Activated T-helper 1 cell treated with anti-CD3 and anti-CD28 coated beads, Interleukin-2, amount 50 U/mL, for 16 hours (primary cell): ENCODE data around the gene LGR6.
"Not testable (repeated sequence)": the region's sequence is repeated elsewhere in the genome, so short reads cannot be mapped to it uniquely, and the experiment has no call there.

Experiments used
- DNase-seq, 2 donors: peaks; one replicate each; pipeline ENCODE4 v3.0.0-alpha.2; 2020; ENCODE audit warnings: low read depth in 1 of 2, low spot score in 1 of 2

LGR6 gene

DNA sequence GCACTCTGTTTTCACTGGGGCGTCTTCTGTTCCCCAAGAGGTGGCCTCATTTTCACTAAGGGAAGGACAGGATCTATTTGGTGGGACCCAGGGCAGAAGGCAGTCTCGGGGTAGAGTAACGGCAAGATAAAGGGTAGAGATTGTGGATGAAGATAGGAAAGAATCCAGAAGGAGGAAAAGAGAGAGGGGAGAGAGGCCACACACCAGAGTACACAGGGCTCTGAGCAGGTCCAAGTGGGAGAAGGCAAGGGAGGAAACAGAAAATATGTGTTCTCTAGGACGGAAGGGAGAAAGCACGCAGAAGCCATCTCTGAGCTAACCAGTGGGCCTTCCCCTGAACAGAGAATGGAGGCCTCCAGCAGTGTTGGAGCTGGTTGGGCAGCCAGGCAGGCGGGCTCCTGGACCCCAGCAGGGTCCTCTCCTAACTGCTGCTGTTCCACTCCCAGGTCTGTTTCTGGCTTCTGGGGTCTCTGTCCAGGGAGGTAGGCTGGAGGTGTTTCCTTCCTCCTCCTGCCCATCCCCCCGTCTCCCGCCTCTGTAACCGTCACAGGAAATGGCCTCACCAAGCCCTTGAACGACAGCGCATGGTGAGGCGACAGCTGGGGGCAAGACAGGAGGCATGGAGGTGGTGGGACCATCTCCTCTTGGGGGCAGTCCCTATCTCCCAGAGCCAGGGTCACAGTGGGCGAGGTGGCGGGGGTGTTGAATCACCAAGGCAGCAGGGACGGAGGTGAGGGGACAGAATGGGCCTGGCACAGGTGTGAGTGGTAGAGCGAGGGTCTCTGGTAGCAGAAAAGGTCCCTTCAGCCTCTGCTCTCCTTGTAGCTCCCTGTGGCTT lies 33.8 kb upstream of the LGR6 start:
- peak in 1 of 2 donors; percentile 36 for DNase-seq

DNA sequence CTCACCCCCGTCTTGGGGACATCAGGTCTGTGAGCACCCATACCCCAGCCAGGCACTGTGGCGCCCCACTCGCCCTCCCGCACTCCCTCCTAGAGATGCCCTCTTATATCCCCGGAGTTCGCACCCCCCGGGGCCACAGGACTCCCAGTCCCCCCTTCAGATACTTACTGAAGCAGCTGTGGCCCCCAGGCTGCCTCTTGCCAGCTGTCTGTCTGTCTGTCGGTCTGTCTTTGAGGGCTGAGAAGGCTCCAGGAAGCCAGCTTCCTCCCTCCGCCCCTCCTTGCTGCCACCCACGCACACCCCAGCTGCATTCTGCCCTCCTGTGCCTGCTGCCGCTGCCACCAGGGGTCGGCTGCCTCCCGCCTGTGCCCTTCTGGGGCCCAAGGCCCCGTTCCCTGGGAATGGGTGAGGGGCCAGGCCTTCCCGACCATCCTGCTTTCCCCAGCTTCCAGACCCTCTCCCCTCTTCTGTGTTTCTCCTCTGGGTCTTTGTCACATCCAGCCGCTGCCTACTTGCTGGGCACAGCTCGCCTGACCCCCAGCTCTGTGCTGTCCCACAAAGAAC lies 33.1 kb upstream of the LGR6 start, which contains the start of gene PTPN7:
TSS of gene PTPN7 (minus strand) at position 226 of the 564 bp plus-strand sequence. CDS start 1,200 bp downstream, outside the sequence.
- peak; percentile 59 to 73 for DNase-seq

DNA sequence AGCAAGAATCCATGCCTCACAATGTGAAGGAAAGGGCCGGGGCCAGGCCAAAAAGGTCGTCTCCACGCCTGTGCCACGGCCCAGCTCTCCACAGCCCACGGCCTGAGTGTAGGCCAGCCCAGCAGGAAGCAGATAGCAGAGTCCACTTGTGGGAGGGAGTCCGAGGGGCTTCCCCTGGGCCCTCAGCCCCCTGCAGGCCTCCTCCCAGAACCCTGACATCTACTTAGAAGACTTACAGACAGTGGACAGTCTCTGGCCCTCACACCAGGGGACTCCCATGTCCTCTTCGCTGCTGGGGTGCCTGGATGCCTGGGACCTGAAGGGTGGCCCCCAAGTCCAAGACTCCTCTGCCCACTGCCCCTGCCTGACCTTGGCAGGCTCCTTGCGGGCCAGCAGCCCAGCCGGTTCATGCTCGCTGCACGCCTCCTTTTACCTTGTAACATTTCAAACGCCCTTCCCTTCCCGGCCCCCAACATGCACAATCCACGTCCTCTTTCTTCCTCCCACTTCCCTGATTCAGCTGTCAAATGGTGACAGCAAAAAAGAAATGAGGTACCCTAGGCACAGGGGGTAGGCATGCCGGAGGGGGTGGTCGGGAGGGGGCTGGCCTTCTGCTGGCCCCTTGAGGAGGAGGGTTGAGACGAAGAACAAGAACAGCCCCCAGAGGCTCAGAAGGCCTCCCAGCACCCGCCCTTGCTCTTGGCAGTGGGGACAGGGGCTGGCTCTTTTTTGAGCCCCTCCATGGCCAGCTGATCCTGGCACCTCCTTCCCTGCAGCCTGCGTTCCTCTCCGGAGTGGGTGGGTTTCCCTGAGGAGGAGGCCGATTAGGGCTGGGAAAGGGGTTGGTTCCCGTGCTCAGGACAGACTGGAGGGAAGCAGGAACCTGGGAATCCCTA lies 32.2 kb upstream of the LGR6 start:
- DNase-seq, result no peak

DNA sequence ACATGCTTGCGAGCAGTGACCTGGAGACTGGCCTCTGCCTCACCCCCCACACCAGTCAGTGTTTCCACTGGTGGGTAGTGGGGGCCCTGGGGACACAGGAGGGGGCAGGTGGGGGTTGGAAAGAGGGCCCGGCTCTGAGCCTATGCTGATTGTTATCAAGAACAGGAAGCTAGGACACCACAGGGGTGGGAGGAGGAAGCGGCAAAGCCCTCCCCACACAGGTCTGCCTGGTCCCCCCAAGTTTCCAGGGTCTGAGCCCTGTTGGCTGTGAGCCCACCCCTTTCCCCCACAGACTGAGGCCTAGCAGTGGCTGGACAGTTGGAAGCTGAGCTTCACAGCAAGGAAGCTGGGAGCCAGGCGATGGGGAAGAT lies 31.6 kb upstream of the LGR6 start:
- peak in 1 of 2 donors; percentile 46 for DNase-seq

DNA sequence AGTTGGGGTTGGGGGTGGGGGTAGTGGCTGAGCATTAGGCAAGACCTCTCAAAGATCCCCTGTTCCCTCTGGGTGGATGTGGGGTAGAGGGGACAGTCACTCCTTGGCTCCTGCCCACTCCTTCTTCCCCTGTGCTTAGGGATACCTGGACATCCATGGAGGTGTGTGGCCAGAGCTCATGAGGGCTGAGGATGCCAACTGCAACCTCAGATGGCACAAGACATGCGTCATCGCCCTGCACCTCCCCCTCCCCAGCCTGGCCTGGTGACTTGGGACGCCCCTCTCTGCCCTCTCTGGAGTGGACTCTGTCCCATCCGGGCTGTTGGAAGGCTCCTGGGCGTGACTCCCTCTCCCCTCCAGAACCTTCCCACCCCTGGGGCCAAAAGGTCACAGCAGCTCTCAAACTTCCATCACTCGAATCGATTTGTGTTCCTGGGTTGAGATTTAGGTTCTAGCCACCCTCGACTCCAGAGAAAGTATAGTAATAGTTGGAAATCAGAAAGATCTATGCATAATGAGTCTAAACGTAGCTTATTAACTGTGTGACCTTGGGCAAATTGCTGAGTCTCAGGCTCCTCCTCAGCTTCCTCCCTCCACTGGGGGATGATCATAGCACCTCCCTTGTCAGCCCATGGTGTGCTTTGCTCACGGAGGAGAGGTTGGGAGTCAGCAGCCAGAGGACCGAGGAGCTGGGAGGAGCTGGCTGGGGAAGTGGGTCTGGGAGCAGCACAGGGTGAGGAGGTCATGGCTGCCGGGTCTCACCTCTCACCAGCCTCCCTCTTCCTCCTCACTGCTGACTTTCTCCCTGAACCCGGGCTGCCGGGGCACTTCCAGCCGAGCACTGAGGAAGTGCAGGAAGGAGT lies 30.9 kb upstream of the LGR6 start:
- no peak for DNase-seq

DNA sequence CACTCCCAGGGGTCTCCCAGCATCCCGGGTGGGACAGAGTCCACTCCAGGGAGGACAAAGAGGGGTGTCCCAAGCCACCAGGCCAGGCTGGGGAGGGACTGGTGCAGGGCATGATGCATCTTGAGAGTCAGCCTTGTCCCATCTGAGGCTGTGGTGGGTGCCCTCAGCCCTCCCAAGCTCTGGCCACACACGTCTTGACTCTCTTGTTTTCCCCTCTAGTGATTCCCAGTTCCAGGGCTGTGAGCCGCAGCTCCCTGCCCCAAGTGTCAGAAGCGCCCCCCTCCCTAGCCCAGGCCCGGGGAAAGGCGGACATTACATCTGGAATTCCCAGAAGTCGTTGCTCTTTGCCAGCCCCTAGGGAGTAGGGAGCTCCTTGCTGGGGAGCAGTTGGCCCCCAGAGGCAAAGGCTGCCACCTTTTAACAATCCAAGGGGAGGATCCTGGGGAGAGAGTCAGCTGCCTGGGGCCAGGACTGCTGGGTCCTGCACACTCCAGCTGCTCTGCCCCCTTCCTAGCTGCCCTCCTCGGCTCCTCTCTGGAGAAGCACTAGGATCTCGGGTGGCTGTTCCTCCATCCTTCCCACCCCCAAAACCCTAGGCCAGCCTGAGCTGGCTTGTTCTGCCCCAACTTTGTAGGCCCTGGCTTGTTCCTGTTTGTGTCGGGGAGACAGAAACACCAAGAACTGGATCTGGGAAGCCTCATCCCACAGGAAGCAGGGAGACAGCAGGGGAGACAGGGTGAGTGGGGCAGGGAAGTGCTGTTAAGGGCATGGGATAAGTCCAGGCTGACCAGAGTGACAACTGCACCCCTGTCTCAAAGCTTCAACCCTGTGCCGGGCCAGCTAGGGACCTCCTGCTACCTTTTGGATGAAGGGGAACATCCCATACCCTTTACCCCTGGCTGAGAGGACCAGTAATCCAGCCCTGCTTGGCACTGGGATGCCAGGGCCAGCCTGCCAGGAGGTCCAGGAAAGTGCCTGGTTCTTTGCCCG lies 30.0 kb upstream of the LGR6 start:
- no peak for DNase-seq

DNA sequence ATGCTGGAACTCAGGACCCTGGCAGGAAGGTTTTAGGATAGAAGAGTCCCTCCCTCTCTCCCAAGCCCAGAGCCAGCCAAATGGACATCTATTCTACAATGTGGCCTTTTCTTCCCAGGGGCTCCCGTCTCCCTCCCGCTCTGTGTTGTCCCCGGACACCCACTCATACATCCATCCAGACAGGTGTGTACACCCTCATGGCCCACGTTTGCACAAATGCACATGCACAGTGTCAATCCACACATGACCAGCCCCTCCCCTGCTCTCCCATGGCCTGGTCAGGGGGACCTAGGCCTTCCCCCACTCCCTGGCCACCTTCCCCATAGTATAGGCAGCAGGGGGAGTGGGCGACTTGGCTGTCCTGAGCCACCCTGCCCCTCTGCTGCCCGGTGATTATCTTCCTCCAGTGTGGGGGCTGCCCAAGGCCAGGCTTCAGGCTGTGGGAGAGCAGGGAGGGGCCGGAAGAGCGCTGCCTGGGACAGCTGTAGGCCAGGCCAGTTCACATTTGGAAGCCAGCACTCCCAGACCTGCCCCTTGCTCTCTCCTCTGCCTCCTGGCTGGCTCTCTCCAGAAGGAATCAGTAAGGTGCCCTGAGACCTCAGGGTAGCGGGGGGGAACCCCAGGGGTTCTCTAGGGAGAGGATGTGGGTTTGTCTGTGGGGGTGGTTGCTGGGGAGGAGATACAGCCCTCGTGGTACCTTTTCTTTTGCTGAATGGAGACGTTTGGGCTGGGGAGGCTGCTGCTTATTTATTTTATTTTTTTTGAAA lies 29.1 kb upstream of the LGR6 start:
- DNase-seq, result peak; percentile 50 to 59

DNA sequence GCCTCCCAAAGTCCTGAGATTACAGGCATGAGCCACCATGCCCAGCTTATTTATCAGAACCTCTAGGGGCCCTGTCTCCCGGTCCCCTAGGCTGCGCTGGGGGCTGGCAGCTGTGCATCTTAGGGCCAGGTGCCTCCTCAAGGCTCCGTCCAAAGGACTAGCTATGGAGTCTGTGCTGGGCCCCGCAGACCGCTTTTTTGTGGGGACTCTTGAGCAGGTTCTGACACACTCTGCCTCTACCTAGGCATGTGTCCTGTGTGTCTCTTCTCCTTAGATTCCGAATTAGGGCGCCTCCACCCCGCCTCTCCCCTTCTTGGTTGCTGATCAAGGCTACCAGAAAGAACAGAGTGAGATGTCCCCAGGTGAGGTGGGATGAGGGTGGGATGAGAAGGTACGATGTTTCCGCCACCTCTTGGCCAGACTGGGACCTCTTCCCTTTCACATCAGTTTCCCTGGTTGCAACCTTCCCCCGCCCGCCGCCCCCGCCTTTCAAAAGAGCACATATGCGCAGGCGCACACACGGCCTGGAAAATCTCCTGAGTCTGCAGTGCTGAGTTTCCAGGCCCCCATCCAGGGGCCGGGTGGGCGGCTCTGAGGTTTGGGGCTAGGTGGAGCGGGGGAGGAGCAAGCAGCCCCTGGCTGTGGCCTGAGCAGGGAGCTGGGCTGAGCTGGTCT lies 28.2 kb upstream of the LGR6 start:
- DNase-seq, result no peak

DNA sequence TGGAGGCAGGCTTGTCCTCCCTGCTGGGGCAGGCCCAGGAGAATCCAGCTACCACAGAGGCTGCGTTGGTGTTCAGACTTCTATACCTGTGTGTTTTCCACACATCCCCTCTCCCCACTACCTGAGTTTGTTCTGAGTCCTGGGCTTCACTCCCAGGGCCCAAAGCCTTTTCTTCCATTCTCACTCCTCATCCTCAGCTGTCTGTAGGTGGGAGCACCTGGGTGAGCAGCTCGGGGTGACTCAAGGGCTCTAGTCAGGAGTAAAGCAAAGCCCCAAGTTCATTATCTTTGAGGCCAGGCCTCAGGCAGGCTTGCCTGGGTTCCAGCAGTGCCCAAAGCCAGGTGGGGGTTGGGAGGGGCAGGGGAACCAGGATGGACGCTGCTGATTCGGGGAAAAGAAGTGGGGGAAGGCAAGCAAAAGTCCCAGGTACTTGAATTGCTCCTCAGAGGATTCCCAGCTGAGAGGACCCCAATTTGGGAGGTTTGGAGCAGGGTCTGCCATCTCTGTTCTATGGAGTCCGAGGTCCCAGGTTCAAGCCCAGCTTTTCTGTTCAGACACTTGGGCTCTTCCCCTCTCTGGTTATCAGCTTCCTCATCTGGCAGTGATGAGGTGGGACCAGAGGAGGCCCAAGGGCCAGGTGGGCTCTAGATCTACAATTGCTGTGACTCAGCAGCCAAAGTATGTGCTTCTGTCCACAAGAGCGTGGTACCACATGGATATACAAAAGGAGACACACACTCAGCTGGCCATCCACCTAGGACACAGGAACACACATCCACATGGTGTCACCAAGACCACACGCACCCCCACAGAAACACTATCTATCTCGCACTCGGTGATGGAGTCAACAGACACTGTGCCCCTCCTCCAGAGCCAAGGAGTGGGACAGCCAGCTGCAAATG lies 27.4 kb upstream of the LGR6 start:
- DNase-seq, result no peak

DNA sequence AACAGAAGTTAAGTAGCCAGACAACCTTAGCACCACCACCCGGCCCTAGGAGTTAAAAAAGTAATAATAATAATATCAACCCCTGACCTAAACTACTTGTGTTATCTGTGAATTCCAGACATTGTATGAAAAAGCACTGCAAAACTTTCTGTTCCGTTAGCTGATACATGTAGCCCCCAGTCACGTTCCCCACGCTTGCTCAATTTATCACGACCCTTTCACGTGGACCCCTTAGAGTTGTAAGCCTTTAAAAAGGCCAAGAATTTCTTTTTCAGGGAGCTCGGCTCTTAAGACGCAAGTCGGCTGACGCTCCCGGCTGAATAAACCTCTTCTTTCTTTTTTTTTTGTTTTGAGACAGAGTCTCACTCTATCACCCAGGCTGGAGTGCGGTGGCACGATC lies 26.5 kb upstream of the LGR6 start:
- DNase-seq, result not testable (repeated sequence)

DNA sequence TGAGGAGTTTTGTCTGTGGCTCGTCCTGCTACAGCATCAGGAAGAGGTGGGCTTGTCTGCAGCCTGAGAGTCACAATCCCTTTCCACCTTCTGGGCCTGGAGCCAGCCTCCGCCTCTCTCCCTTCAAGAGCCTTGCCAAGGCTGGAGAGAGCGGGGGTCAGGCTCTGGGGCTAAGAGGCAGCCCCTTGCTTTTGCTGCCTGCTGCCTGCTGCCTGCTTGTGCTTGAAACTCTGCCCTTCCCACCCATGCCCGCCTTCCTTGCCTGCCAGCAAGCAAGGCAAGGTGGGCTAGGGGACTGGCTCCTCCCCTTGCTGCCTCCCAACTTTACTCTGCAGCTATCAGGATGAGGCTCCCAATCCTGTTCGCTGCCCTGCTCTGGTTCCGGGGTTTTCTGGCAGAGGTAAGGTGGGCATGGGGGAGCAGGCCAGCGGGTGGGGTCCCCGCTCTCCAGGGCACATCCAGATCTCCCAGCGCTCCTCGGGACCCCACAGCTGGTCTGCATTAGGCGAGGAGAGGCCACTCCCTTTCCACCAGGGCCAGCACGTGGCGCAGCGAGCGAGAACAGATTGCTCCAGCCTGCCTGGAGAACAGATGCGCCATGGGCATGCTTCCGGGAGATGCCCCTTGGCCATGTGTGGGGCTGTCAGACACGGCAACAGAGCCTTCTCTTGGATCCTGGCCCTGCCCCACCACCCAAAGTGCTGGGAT lies 25.7 kb upstream of the LGR6 start:
- no peak for DNase-seq

DNA sequence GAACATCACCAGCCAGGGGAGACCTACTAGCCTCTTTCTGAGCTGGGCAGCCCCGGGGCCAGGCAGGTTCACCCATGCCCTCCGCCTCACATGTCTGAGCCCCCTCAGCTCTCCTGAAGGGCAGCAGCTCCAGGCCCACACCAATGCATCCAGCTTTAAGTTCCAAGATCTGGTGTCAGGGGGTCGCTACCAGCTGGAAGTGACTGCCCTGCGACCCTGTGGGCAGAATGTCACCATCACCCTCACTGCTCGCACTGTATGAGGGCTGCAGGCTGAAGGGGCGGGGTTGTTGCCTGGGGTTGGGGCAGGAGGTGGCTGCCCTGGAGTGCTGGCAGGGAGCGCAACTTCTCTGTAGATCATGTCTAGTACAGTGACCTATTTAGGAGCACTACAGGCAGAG lies 24.7 kb upstream of the LGR6 start:
- no peak for DNase-seq

DNA sequence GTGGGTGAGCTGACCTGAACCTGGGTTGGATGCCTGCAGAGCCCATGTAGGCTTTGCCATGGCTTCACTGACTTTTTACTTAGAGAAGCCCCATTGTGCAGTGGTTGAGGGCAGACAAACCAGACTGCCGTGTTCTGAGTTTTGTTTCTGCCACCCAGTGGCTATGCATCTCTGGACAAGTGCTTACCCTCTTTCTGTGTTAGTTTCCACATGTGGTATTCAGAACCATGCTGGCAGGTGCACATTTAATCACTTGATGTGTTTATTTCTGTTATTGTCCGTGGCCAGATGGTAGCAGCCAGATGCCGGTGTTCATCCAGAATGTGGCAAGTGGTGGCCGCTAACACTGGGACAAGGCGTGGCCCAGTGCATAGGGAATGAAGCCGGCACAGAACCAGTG lies 22.9 kb upstream of the LGR6 start:
- DNase-seq, result no peak

DNA sequence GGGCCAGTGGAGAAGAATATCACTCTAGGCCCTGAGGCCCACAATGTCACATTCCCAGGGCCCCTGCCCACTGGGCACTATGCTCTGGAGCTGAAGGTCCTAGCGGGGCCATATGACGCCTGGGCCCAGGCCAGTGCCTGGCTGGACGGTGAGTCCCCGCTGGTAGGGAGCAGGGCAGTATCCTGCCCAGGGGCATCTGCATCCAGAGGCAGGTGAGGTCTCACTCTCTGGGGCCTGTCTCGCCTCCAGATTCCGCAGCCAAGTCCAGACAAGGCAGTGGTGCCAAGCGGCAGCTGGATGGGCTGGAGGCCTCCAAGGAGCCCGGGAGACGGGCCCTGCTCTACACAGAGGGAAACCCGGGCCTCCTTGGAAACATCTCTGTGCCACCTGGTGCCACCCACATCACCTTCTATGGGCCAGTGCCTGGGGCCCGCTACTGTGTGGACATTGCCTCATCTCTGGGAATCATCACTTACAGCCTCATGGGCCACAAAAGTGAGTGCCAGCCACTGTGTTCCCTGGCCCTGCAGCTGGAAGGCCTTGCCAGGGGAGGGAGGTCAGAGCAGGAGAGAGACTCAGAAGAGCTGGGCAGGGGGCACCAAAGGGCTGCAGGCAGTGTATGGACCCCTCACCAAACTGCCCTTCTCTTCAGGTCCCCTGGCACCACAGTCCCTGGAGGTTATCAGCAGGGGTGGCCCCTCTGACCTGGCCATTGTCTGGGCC lies 22.1 kb upstream of the LGR6 start:
- DNase-seq, result no peak

DNA sequence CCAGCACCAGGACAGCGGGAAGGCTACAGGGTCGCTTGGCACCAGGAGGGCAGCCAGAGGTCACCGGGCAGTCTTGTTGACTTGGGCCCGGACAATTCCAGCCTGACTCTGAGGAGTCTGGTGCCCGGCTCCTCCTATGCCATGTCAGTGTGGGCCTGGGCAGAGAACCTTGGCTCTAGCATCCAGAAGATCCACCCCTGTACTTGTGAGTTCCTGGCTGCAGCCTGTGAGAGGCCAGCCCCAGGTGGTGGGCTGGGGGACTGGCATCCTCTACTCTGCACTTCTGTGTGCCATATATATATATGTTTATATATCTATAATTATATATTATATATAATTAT lies 21.6 kb upstream of the LGR6 start:
- no peak for DNase-seq

DNA sequence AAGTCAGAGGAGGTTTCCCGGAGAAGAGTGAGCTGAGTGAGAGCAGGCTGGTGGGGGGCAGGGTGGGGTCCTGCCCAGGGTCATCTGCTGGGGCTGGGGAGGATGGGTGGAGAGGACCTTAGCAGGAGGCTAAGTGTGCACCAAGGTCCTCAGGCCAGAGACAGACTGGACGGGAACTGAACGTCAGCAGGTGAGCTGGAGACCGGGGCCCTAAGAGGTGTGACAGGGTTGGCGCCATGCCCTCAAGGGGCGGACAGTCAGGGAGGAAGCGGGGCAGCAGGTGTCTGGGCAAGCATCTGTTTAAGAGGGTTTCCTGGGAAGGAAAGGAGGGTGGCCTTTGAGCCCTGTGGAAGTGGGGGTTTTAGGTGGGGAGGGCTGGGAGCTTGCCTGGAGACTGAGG lies 19.6 kb upstream of the LGR6 start:
- no peak for DNase-seq
